NCI-H524 treated with DMSO at 0.1 percent for 48 hours (cell line): ENCODE results near the gene TMEM147.
A peak's percentile ranks its signal among the peaks of the same experiment; 100 is the strongest.

Experiments used
- DNase-seq: peaks from one replicate; lab custom pipeline; 2025; lab: John Stamatoyannopoulos, UW

The TMEM147 gene

DNA sequence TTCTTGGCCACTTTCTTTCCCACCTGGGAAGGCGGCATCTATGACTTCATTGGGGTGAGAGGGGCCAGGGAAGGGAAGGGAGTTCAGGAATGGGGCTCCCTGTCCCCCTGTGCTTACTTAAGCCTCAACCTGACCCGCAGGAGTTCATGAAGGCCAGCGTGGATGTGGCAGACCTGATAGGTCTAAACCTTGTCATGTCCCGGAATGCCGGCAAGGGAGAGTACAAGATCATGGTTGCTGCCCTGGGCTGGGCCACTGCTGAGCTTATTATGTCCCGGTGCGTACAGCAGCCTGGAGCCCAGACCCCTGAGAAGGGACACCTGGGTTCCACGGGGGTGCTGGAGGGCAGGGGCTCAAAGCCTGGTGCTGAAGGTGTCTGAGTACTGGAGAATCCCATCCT is 1.1 kb downstream of the TMEM147 start:
- no peak for DNase-seq

DNA sequence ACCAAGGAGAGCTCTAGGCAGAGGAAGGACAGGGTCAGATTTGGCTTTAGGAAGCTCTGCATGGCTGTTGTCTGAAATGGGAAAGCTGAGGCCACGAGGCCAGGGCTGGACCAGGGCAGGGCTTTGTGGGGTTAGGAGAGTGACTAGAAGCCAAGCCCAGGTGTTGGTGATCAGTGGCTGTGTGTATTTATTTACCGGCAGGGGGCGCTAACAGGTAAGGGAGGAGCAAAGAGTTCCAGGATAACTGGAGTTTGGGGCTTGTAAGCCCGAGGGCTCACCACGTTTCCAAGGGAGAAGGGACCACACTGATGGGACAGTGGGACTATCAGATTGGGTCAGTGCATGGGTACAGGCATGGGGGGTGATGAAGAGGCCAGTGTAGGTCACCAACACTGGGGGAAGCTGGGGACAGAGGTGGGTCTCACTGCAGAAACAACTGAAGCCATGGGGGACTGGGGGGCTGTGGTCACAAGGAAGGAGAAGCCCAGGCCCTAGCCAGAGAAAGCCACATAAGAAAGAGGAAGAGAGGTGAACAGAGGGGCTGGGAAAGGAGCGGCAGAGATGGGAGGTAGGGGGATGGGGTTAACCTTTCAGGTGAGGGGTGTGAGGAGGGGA is 3.9 kb downstream of the TMEM147 start:
- no peak for DNase-seq

DNA sequence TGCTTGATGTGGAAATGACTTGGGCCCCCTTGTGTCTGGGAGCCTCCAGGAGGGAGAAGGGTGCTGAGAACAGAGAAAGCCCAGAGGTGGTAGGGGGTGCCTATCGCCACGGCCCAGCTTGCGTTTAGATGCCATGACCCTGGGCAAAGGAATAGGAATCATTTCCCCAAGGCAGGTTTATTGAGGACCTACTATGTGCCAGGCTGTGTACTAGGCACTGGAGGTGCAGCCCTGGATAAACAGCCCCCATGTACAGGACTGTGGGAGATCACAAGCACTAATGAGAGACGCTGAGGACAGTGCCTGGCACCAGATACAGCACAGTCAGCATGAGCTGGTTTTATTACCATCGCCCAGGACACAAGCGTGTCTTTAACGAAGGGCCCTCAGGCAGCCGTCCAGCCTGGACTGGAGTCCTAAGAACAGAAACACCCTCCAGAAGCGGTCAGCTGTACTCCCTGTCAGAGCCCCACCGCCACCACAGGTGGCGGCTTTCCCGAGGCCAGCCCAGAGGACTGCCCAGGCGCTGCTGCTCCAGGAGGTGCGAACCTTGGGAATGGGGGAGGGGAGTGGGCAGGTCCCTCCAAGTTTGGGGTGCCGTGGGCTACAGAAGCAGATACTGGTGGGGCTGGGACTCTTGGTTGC is 4.6 kb downstream of the TMEM147 start:
- DNase-seq: no peak

DNA sequence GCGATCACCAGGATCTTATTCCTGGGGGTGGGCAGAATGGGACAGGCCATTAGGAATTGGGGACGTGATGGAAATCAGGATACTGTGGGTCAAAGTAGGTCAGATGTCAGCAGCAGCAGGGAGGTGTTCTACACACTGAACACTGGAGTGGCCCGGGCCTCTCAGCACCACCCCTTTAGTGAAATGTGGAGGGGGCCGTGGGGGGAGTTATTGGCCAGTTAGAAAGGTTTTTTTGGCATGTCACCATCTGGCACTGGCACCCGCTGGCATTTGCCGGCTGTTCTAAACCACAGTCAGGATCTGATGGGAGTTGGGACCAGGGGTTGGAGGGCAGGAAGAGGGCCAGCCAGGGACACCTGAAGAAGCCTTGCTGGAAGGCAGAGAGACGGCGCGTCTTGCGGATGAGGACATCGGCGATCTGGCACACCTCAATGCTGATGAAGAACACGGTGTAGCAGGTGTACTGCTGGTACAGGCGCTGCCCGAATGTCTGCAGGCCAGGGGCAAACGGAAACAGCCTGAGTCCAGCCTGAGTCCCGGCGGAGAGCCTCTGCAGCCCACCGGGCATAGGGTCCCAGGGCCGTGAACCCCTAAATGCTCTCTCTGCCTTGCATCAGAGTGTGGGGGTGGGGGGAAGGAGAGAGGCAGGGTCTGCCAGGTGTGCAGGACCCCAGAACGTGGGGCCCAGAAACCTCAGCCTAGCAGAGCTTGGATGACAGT is 5.8 kb downstream of the TMEM147 start:
- DNase-seq: no peak

DNA sequence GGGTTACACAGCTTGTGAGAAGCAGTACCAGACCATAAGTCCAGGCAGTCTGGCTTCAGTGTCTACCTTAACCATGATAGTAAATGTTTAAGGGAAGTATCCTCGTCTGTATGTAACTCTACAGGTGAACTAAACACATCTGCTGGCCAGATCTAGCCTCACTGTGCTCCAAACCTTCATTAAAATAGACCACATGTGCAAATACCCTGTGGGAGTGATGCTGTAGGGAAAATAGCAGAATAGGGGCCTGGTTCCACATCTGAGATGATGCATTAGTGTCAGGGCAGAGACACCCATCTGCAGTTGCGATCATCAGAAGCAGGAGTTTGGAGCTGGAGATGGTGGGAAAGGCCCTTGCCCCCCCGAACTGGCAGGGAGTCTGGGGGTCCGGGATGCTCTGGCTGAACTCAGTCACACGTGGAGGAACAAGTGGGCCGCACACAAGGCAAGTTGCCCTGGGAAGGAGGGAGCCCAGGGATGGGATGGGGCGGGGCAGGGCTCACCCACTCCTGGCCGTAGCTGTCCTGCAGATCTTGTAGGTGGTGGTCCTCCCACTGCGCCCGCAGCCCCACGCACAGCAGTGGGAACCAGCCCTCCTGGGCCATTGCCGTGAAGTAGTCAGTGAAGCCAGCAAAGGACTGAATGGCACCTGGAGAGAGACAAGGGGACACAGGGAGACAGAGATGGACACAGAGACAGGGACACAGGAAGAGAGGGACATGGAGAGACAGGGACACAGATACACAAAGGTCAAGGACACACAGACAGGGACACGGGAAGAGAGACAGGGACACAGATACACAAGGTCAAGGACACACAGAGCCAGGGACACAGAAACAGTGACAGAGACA is 7.3 kb downstream of the TMEM147 start:
- DNase-seq: no peak

DNA sequence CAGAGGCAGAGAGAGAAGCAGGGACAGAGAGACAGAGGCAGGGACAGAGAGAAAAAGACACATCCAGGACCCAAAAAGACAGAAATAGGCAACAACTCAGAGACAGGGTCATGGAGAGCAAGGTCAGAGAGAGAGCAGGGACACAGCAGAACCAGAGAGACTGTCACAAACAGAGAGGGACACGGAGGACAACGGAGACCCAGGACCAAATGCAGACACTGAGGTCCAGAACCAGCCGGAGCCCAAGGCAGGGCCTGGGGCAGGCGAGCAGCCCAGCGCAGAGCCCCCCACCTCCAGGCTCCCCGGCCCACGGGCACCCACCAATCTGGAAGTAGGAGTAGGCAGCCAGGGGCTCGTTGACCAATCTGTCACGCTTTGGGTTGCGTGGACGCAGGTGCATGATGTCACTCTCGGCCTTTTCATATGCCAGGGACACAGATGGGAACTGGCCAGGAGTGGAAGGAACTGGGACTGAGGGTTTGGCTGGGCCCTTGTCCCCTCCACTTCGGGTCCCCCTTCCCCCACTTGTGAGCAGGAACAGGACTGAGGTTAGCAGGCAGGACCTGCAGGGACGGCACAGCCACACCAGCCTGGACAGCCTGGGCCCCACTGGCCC is 8.1 kb downstream of the TMEM147 start:
- DNase-seq: no peak

DNA sequence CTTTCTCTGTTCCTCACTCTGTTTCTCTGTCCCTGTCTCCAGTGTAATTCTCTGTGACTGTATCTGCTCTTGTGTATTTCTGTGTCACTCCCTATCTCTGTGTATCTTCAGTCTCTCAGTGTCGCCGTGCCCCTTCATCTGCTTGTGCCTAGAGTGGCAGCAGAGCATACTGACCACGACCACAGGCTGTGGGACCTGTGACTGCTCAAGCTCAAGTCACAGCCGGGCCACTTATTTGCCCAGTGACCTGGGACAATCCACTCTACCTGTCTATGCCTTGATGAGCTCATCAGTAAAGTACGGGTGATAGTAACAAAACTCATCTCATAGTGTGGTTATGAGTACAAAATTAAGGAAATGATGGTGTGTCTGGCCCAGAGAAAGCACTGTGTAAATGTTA is 8.7 kb downstream of the TMEM147 start:
- no peak for DNase-seq

DNA sequence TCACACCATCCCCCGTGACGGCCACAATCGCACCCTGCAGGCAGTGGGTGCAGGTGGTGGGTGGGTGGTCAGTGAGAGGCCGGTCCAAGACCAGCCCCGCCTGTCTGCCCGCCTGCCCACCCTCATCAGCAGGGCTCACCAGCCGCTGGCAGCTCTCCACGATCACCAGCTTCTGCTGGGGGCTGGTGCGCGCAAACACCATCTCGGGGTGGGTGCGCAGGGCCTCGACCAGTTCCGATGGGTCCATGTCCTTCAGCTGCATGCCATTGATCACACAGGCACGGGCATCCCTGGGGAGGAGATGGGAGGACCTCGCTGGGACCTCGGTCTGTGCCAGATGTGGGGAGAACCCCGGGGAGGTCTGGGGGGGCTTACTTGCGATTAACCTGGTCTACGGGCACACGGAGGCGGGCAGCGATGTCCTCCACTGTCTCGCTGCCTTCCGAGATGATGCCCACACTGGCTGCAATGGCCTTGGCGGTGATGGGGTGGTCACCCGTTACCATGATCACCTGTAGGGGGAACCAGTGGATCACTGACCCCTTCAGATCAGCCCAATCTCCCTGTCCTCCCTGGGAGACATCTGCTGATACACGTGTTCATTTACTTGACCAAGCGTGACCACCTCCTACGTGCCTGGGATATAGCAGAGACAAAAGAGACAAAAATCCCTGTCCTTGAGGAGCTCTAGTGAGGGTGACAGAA is 10.0 kb downstream of the TMEM147 start:
- peak; percentile 32 for DNase-seq

- no peak for DNase-seq
These were observed 10.7 kb downstream of the TMEM147 start for GRCh38 chr19:35556025-35556590.

DNA sequence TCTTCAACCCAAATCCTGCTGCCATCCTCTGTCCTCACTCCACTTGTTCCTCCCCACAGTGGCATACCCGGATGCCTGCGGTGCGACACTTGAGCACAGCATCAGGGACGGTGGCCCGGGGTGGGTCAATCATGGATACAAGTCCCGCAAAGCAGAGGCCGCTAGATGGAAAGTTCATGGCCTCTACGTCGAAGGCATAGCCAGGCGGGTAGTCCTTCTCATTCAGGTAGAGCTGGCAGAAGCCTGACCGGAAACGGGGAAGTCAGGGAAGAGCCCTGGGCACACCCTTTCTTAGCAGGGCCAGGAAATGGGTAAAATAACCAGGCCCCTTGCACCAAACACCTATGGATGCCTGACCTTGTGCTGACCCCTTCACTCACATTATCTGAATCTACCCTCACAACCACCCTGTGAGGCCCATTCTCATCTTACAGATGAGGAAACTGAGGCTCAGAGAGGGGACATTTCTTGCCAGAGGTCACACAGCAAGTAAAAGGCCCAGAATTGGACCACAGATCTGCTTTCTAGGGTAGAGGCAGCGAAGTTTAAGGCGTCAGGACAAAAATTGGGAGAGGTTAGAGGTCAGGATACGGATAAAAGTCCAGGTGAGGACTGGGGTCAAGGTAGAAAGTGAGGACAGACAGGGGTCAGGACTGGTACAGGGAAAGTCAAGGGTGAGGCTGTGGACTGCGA is 11.6 kb downstream of the TMEM147 start:
- DNase-seq: no peak

DNA sequence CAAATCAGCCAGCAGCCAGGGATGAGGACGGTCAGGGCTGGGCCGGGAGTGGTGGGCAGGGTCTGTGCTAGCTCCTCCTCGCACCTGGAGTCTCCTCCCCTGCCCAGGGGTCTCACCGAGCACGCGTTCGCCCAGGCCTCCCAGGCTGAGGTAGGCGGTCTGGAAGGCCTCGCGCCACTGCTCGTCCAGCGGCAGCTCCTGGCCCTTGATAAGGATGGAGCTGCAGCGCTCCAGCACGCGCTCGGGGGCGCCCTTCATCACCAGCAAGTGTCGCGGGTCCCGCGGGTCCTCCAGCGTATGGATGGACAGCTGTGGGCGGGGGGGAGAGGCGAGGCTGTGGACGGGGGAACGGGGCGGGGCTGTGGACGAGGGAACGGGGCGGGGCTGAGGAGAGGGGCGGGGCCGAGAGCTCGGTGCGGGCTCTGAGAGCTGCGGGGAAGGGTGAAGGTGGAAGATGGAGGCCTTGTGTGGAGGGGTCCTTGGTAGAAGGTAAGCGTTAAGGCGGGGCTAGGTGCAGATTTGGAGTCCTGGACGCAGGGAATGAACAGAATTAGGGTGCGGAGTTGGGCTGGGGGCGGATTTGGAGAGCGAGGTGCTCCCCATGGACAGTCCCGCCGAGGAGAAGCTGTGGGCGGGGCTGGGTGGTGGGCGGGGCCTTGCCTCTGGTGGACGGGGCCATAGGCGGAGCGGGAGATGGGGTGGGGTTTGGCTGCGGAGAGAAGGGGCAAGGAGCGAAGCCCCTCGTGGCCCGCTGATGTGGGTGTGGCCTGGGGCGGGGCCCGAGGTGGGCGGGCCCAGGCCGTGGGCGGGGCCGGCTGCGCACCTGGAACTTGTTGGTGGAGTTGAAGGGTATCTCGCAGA is 12.3 kb downstream of the TMEM147 start:
- DNase-seq: peak; percentile 11

DNA sequence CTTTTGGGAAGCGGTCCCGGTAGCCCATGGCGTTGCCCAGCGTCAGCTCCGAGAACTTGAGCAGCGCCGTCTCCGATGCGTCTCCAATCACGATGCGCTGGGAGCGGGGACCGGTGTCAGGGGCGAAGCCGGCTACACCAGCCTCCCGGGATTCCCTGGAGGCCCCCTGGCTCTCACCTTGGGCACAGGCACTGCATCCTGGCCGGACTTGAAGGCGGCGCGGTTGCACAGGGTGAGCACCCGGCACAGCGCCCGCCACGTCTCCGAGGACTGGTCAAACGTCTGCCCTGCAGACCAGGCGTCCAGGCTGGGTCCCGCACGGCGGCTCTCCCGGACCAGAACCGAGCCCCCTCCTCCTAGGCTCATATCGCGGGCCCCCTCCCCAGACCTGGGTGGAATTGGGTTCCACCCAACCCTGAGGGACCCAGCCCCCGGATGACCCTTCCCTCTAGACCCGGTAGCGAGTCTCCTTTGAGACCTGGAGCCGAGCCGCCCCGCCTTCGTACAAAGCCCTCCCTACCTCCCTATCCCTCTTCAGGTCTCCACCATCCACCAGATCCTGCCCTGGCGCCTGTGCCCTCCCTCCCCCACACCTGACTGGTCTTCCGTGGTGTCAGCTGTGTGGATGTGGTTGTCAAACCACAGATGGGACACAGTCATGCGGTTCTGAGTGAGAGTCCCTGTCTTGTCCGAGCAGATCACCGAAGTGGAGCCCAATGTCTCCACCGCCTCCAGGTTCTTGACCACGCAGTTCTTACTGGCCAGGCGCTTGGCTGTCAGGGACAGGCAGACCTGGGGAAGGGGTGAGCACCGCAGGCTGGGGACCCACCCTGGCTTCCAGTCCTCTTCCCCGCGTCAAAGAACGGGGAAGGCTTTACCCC is 13.2 kb downstream of the TMEM147 start:
- DNase-seq: no peak

DNA sequence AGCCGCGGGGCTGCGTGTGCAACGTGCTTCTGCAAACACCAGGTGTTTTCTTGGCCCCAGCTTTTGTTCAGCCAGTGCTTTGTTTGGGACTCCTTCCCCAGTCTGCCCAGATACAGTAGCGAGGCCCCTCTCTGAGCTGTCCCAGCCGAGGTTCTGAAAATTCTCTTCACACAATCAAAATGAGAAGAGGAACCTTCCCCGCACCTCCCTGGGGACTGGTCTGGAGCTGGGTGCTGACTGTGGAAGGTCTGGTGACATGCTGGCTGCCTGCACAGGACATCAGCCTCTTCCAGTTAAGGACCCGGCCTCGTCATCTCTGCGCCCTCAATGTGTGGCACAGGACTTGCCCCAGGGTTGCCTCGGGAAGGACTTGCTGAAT is 13.8 kb downstream of the TMEM147 start:
- DNase-seq: no peak

- DNase-seq: no peak
These were observed 14.4 kb downstream of the TMEM147 start for GRCh38 chr19:35559781-35560180.

DNA sequence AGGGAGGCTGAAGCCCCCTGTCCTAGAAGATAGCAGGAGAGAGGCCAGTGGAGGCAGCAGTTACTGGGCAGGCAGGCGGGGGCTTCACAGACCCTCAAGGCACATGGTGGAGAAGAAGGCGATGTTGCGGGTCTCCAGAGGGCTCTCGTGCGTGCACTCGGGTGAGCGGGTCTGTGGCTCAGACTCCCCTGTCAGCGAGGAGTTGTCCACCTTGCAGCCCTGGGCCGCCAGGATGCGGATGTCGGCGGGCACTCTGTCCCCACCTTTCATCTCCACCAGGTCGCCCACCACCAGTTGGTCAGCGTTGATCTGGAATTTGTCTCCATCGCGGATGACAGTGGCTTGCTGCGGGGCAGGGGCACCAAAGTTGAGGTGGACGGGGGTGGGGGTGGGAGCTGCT is 14.8 kb downstream of the TMEM147 start:
- DNase-seq: no peak

GRCh38 chr19:35560677-35561076 is 15.3 kb downstream of the TMEM147 start:
- no peak for DNase-seq

GRCh38 chr19:35561436-35561835 is 16.0 kb downstream of the TMEM147 start:
- no peak for DNase-seq

DNA sequence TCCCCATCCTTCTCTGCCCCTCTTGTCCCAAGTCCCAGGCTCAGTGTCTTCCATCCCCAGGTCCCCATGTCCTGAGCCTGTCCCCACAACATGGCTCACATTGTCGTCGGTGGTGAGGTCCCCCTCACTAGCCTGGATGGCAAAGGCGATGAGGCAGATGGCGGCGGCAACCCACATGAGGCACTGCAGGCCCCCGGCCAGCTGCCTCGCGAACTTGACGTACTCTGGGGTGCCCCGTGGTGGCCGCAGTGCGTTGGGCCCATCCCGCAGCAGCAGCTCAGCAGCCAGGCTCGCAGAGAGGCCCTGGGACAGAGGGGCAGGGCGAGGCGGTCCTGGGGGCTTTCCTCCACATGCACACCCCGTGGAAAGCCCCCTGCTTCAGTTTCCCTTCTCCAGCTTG is 16.9 kb downstream of the TMEM147 start:
- no peak for DNase-seq

DNA sequence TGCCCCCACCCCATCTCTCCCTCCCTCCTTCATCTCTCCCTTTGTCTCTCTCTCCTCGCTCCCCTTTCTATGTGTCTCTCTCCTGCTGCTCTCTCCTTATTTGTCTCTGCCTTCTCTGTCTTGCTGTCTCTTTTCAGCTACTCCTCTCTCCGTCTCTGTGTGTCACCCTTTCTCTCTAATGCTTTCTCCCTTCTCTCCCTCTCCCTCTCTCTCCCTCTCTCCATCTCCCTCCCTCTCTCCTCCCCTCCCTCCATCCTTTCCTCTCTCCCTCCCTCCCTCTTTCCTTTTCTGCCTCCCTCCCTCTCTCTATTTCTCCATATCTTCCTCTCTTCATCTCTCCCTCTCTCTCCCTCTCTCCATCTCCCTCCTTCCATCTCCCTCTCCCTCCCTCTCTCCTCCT is 17.4 kb downstream of the TMEM147 start:
- no peak for DNase-seq
